Measurements from ENCODE around the gene TSC22D3. TPM values are rescaled to one million over a fixed set of nuclear protein-coding genes. Genes with fewer than 3 reads are reported as not detected.

Gene TSC22D3
- total and polyA plus RNA-seq, 8 donors: 198 to 906 (median 338) TPM

- H3K27ac ChIP-seq: peak overlapping the region; percentile 85 to 90 (median 87)
- peaks cover 0 to 2% (median 0%) of the 10 kb centered on the region in 4 donors for H3K36me3 ChIP-seq
- H3K4me1 ChIP-seq: peaks cover 4 to 27% (median 25%) of the 10 kb centered on the region in 4 donors
- no peak for TF ChIP-seq CTCF (IDR thresholded peaks at IDR 0.05)
- TF ChIP-seq EP300 (IDR thresholded peaks at IDR 0.05): no peak
- TF ChIP-seq POLR2AphosphoS5 (IDR thresholded peaks at IDR 0.05): no peak
- TF ChIP-seq POLR2A (IDR thresholded peaks at IDR 0.05): no peak
- intact Hi-C loops (cut with DNase I; ENCODE audit: low total_unique reads): no loop called here
- 32 to 72% (median 48%) methylated on average over 7 to 9 of the region's 9 CpGs for whole genome bisulfite sequencing, 5 donors
- peaks cover 0 to 13% (median 0%) of the 10 kb centered on the region in 3 donors for H3K27me3 ChIP-seq
- DNase-seq: no peak
- no peaks in the 10 kb centered on the region for H3K9me3 ChIP-seq
- H3K4me3 ChIP-seq: peak overlapping the region; percentile 54 to 61 (median 60)
These were observed 1.6 kb downstream of the TSC22D3 start for GRCh38 chrX:107773906-107774435.

GRCh38 chrX:107773206-107773605, 2.4 kb downstream of the TSC22D3 start:
- Histone ChIP-seq H3K9me3 (no peaks in the 10 kb centered on the region), H3K4me1 (peaks cover 4 to 31% (median 26%) of the 10 kb centered on the region in 4 donors), H3K27ac (peak overlapping the region in 4 of 5 donors; percentile 26 to 90 (median 88)), H3K4me3 (peak overlapping the region; percentile 54 to 61 (median 60)), H3K27me3 (peaks cover 0 to 13% (median 0%) of the 10 kb centered on the region in 3 donors), H3K36me3 (peaks cover 0 to 5% (median 0%) of the 10 kb centered on the region in 4 donors)
- TF ChIP-seq EP300 (IDR thresholded peaks at IDR 0.05): no peak
- TF ChIP-seq POLR2A (IDR thresholded peaks at IDR 0.05): no peak
- WGBS, 5 donors: 40 to 70% (median 53%) methylated on average over 7 to 8 of the region's 8 CpGs
- peak in 1 of 2 donors; percentile 33 for DNase-seq
- intact Hi-C loops (cut with DNase I; ENCODE audit: low total_unique reads): no loop called here

DNA sequence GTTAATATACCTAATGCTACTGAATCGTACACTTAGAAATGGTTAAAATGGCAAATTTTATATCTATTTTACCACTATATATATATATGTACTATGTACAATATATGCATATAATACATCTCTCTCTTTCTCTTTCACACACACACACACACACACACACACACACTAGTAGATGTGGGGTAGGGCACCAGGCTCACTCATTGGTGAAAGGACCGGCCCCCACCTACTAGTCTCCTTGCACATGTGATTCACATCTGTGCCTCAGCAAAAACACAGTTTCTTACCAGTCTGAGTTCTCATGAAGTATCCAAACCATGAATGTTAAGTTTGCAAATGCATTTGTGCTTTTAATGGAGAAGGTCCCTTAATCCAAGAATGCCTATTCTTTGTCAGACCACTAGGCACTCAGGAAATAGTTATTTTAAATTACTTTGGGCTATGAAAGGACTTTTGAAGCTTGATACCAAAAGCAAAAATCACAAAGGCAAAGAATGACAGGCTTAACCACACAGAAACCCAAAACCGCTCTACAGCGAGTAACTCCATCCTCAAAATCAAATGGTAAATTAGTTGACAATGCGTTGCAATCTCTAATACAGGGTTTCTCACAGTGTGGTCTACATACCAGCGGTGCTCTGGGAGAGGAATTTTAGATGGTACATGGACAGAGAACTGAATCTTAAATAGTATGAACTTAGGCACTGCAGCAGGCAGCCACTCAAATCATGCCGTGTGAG, 5.8 kb downstream of the TSC22D3 start:
- TF ChIP-seq POLR2A (IDR thresholded peaks at IDR 0.05): no peak
- no peak for TF ChIP-seq EP300 (IDR thresholded peaks at IDR 0.05)
- no peak for TF ChIP-seq CTCF (IDR thresholded peaks at IDR 0.05)
- TF ChIP-seq POLR2AphosphoS5 (IDR thresholded peaks at IDR 0.05): no peak
- intact Hi-C loops (cut with DNase I; ENCODE audit: low total_unique reads): no loop called here
- WGBS, 5 donors: 80 to 93% (median 91%) methylated on average over 7 of the region's 7 CpGs
- H3K4me1 ChIP-seq: peaks cover 0 to 35% (median 21%) of the 10 kb centered on the region in 4 donors
- H3K4me3 ChIP-seq: no peak overlapping the region
- H3K9me3 ChIP-seq: no peaks in the 10 kb centered on the region
- H3K27ac ChIP-seq: no peak overlapping the region
- DNase-seq: no peak
- H3K27me3 ChIP-seq: peaks cover 0 to 3% (median 0%) of the 10 kb centered on the region in 3 donors
- peaks cover 0 to 5% (median 0%) of the 10 kb centered on the region in 4 donors for H3K36me3 ChIP-seq

DNA sequence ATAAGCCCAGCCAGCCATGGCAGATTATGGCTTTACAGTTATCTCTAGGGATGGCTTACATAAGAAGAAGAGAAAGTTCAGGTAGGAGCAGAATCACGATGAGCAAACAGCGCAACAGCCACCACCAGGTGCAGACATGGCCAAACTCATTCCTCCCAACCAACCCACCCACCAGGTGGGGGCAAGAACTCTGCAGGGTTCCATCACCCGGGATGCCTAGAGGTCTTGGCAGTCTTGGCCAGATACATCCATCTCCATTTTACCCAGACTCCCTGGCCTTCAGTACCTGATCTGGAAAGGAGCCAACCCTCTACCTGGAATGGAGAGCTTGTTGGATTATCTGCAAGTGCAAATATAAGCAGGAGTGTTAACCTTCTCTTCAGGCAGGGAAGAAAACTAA, 7.5 kb downstream of the TSC22D3 start:
- WGBS, 5 donors: 70 to 90% (median 76%) methylated on average over 3 of the region's 3 CpGs
- Histone ChIP-seq H3K4me1 (peaks cover 0 to 32% (median 17%) of the 10 kb centered on the region in 4 donors), H3K4me3 (no peak overlapping the region), H3K27ac (peak overlapping the region in 2 of 5 donors; percentile 32 to 42), H3K9me3 (no peaks in the 10 kb centered on the region), H3K27me3 (no peaks in the 10 kb centered on the region), H3K36me3 (peaks cover 0 to 5% (median 0%) of the 10 kb centered on the region in 4 donors)
- intact Hi-C loops (cut with DNase I; ENCODE audit: low total_unique reads): no loop called here
- no peak for TF ChIP-seq CTCF (IDR thresholded peaks at IDR 0.05)
- TF ChIP-seq POLR2A (IDR thresholded peaks at IDR 0.05): no peak
- no peak for TF ChIP-seq POLR2AphosphoS5 (IDR thresholded peaks at IDR 0.05)
- no peak for TF ChIP-seq EP300 (IDR thresholded peaks at IDR 0.05)
- peak in 1 of 2 donors; percentile 45 for DNase-seq

Measured in stomach (tissue), 9 donors.